ENCODE measurements around the gene TRAF7.
"Not testable (repeated sequence)": the region's sequence is repeated elsewhere in the genome, so short reads cannot be mapped to it uniquely, and the experiment has no call there.

DNA sequence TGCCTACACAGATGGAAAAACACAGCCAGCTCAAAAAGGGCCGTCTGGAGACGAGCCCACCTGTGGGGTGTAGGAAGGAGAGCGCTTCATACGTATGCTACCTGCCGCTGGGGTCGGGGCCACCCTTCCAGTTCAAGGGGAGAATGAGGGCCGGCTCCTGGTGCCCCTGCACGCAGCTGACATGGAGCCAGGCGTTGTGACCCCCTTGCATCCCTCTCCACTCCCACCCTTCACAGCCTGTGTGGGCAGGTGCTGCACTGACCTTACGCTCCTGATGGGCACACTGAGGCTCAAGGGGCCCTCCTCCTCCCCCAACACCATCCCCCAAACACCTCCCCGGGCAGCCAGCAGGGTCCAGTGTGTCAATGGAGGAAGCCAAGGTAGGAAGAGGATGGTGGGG is 30.0 kb upstream of the TRAF7 start:
- TF ChIP-seq FOXA3, ZNF547, BRCA1 (CRISPR knock-in tag; IDR thresholded peaks at IDR 0.05): not testable (repeated sequence)
